Adrenal gland (tissue), 5 donors: ENCODE results near the gene HDHD5.

Experiments
- POLR2A ChIP-seq, 2 donors: fragments of 450-650 bp; IDR thresholded peaks; one replicate each; pipeline ENCODE4 v1.6.1; 2017; ENCODE audit warnings: antibody characterized with exemption in 2 of 2, mild to moderate bottlenecking in 2 of 2, moderate library complexity in 1 of 2
- TF ChIP-seq, protein P1 (sequence below), 6 experiments: fragments of 450-650 bp in 4 of 6; fragments of 200-600 bp in 2 of 6; sonication (generic) in 1 of 6; IDR thresholded peaks; 1 replicate in 5 of 6; 2 replicates in 1 of 6; pipeline versions ENCODE4 v1.5.1 to v1.8.0; 2016 to 2021; ENCODE audit warnings: antibody characterized with exemption in 6 of 6, mild to moderate bottlenecking in 2 of 6, moderate library complexity in 1 of 6
- donor health status: DM: no; HTN: no; CAD: no.

DNA sequence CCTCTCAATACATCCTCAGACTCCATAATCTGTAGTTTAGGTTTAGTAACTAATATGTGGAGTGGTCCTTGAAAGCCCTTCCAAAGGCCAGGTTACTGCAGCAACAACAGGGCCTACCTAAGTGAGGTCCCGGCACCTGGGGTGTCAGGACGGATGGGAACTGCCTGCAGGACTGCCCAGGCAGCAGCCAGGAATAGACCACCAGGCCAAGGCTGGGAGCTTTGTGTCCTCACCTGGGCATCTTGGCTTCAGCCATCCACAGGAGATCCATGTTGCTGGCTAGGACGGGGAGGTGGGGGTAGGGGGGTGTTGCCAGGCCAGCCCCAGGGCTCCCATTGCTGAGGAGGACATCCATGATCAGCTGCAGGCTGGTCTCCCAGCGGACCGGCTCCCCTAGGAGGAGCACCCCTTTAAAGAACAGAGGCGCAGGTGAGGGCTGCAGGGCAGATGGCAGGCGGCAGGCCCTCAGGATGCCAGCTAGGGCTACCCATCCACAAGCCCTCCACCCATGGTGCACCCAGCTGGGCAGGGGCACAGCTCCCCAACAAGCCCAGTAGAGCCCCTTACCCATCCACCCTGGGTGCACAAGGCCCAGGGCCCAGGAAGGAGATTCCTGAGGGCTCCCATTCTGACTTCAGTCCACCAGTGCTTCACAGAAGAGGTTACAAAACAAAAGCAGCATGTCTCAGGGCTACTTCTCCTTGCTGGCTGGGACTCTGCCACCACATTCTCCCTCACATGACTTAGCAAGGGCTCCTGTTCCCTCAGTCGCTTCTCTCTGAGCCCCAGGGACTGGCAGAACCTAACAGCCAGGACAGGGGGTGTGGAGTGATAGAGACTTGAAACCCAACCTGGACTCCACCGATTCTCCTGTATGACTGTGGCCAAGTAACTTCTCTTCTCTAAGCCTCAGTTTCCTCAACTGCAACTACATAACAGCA, 18.0 kb downstream of the HDHD5 start:
- TF ChIP-seq, protein P1, sequence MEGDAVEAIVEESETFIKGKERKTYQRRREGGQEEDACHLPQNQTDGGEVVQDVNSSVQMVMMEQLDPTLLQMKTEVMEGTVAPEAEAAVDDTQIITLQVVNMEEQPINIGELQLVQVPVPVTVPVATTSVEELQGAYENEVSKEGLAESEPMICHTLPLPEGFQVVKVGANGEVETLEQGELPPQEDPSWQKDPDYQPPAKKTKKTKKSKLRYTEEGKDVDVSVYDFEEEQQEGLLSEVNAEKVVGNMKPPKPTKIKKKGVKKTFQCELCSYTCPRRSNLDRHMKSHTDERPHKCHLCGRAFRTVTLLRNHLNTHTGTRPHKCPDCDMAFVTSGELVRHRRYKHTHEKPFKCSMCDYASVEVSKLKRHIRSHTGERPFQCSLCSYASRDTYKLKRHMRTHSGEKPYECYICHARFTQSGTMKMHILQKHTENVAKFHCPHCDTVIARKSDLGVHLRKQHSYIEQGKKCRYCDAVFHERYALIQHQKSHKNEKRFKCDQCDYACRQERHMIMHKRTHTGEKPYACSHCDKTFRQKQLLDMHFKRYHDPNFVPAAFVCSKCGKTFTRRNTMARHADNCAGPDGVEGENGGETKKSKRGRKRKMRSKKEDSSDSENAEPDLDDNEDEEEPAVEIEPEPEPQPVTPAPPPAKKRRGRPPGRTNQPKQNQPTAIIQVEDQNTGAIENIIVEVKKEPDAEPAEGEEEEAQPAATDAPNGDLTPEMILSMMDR (IDR thresholded peaks at IDR 0.05), result no peak
- TF ChIP-seq POLR2A (IDR thresholded peaks at IDR 0.05), result no peak
